Upper lobe of left lung (tissue), 4 donors: Measurements from ENCODE around the gene ONECUT3.

Experiments
- POLR2A ChIP-seq, 4 donors: fragments of 450-650 bp; IDR thresholded peaks; one replicate each; pipeline ENCODE4 v1.5.1; 2016 to 2017; ENCODE audit warnings: antibody characterized with exemption in 4 of 4, mild to moderate bottlenecking in 2 of 4
- POLR2AphosphoS5 ChIP-seq, 2 donors: sonication (generic); formaldehyde crosslinking; IDR thresholded peaks; one replicate each; pipeline ENCODE4 v1.5.1; 2017; ENCODE audit warnings: antibody characterized with exemption in 2 of 2
- TF ChIP-seq, protein P1 (sequence below), 6 experiments: fragments of 450-650 bp in 4 of 6; fragments of 200-600 bp in 2 of 6; sonication (generic) in 2 of 6; IDR thresholded peaks; one replicate each; pipeline ENCODE4 v1.5.1; 2016 to 2019; ENCODE audit warnings: antibody characterized with exemption in 6 of 6

DNA sequence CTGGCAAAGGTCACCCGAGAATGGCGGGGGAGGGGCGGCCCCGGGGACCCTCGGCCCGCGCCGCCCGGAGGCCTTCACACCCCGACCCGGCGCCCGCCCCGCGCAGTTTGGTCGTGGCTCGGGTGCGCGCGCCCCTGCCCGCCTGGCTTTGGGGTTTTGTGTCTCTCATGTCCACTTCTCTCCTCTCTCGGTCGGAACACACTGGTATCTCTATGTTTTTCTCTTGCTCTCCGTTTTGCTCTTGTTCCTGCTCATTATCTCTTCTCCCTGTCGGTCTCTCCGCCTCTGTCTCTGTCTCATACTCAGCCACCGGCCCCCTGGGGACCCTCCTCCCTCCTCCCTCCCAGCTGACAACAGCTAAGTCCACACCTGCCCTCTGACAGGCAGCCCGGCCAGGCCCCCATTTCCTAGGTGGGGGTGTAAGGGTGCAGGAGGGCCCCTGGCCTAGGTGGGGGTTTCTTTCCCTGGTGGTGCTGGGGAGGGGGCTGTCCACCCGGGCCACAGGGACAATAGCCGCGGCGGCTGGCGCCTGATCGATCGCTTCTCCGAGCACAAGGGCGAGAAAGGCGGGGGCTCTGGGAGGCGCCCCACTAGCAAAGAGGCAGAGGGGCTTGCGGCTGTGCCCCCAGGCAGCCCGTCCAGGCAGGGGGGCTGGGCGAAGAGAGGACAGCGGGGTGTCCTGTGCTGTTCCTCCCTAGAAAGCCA lies 2.3 kb downstream of the ONECUT3 start:
- TF ChIP-seq, protein P1, sequence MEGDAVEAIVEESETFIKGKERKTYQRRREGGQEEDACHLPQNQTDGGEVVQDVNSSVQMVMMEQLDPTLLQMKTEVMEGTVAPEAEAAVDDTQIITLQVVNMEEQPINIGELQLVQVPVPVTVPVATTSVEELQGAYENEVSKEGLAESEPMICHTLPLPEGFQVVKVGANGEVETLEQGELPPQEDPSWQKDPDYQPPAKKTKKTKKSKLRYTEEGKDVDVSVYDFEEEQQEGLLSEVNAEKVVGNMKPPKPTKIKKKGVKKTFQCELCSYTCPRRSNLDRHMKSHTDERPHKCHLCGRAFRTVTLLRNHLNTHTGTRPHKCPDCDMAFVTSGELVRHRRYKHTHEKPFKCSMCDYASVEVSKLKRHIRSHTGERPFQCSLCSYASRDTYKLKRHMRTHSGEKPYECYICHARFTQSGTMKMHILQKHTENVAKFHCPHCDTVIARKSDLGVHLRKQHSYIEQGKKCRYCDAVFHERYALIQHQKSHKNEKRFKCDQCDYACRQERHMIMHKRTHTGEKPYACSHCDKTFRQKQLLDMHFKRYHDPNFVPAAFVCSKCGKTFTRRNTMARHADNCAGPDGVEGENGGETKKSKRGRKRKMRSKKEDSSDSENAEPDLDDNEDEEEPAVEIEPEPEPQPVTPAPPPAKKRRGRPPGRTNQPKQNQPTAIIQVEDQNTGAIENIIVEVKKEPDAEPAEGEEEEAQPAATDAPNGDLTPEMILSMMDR (IDR thresholded peaks at IDR 0.05), result no peak
- TF ChIP-seq POLR2A (IDR thresholded peaks at IDR 0.05) (no peak), POLR2AphosphoS5 (IDR thresholded peaks at IDR 0.05) (no peak)
